Muscle layer of colon (tissue), 2 donors: ENCODE results near the gene ENOSF1.

Source experiments
- H3K27ac ChIP-seq: one replicate; pipeline ENCODE4 v1.7.0; 2013; ENCODE audit warnings: low read depth, mild to moderate bottlenecking, low read length, moderate library complexity
- H3K27me3 ChIP-seq, 2 donors: one replicate each; pipeline ENCODE4 v1.7.0; 2013; ENCODE audit warnings: low read length in 2 of 2, mild to moderate bottlenecking in 2 of 2; ENCODE audit not compliant: insufficient read depth in 2 of 2, control insufficient read depth in 1 of 2
- H3K36me3 ChIP-seq: one replicate; pipeline ENCODE4 v1.7.0; 2013; ENCODE audit warnings: mild to moderate bottlenecking, low read length; ENCODE audit not compliant: insufficient read depth
- H3K4me1 ChIP-seq: one replicate; pipeline ENCODE4 v1.7.0; 2013; ENCODE audit warnings: mild to moderate bottlenecking, low read length; ENCODE audit not compliant: insufficient read depth
- H3K4me3 ChIP-seq, 2 donors: one replicate each; pipeline ENCODE4 v1.7.0; 2013; ENCODE audit warnings: low read length in 2 of 2, low read depth in 1 of 2, mild to moderate bottlenecking in 1 of 2, moderate library complexity in 1 of 2
- H3K9ac ChIP-seq: one replicate; pipeline ENCODE4 v1.7.0; 2013; ENCODE audit warnings: low read length
- H3K9me3 ChIP-seq: one replicate; pipeline ENCODE4 v1.7.0; 2013; ENCODE audit warnings: mild to moderate bottlenecking, low read length
- donor health status: abdominal sarcoma.
- donor health status: Adenocarcinoma of cecum.

Gene ENOSF1

DNA sequence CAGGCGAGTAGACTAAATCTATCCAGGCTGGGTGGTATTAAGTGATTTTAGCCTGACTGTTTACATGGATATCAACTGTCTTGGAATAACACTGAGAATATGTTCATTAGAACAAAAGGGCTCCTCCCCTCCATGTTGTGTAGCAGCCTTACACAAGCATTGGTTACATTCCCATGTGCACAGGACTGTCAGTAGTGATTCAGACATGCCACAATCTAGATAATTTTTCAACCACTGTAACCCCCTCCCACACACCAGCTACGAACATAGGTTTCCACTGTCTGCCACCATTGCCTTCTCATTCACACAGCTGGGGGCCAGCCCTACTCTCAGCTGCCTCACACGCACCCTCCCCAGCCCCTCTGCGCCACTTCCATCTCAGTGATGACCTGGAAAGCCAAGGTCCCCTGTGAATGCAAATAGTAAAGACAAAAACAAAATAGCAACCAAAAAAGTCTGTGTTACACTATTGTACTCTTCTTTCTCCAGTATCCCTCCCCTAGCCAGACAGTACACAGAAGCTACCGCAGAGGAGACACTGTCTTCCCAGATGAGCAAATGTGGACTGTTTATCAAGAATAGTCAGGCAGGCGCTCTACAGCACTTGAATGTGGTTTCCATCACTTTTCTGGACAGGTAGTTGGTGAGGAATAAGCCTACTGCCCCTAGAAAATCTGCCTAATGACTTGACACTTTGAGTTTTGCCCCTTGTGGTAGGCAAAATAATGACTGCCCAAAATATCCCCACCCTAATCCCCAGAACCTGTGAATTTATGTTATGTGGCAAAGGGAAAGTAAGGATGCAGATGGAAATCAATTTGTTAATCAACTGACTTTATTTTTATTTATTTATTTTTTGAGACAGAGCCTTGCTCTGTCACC, 82.9 kb downstream of the ENOSF1 start:
- H3K4me1 ChIP-seq = no peaks in the 10 kb centered on the region
- no peak overlapping the region for H3K9ac ChIP-seq
- no peak overlapping the region for H3K4me3 ChIP-seq
- no peaks in the 10 kb centered on the region for H3K36me3 ChIP-seq
- no peaks in the 10 kb centered on the region for H3K27me3 ChIP-seq
- H3K27ac ChIP-seq = no peak overlapping the region
- no peaks in the 10 kb centered on the region for H3K9me3 ChIP-seq

DNA sequence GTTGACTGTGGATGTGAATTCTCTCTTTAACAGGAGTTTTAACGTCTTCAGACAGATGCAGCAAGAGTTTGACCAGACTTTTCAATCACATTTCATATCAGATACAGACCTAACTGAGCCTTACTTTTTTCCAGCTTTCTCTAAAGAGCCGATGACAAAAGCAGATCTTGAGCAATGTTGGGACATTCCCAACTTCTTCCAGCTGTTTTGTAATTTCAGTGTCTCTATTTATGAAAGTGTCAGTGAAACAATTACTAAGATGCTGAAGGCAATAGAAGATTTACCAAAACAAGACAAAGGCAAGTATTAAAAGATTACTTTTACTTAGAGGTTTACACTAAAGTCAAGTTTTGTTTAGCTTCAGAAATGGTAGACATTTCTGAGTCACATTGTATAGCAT, 85.2 kb downstream of the ENOSF1 start:
- no peak overlapping the region for H3K9ac ChIP-seq
- no peak overlapping the region for H3K4me3 ChIP-seq
- no peaks in the 10 kb centered on the region for H3K4me1 ChIP-seq
- H3K36me3 ChIP-seq = no peaks in the 10 kb centered on the region
- no peaks in the 10 kb centered on the region for H3K27me3 ChIP-seq
- no peak overlapping the region for H3K27ac ChIP-seq
- no peaks in the 10 kb centered on the region for H3K9me3 ChIP-seq

DNA sequence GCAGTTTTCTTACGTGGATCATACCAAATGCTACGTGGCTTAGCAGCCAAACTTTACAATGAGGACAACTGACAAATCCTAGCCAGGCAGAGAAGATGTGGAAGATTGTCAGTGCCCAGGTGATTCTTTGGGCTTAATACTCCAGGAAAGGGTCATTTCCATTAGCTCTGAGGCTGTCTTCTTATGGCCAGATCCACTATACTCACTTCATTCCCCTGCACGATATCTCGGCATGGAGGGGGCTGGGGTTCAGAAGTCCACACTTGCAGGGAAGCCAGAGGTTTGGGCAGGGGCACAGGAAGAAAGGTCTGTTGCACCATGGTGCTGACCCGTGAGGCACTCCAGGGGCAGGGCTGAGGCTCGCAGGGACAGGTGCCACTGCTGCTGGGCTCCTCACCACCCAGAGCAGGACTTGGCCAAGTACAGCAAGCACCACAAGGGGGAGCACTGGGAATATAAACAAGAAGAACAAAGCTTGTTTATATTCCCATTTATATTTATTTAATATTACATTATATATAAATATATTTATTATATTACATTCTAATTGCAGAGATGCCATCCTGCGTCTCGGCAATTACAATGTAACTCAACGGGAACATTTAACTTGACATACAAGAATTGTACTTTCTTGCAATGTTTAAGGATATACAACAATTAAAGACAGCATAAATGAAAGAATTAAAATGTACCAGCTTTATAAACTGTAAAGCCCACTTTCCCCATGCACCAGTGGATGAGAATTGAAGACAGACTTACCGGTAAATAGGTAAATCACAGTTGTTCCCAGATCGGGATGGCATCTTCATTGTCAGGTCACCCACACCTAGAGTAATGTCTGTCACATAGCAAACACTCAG, 88.4 kb downstream of the ENOSF1 start:
- Histone ChIP-seq H3K4me1 (no peaks in the 10 kb centered on the region), H3K9me3 (no peaks in the 10 kb centered on the region), H3K9ac (no peak overlapping the region), H3K27me3 (no peaks in the 10 kb centered on the region), H3K36me3 (no peaks in the 10 kb centered on the region), H3K27ac (no peak overlapping the region), H3K4me3 (no peak overlapping the region)

DNA sequence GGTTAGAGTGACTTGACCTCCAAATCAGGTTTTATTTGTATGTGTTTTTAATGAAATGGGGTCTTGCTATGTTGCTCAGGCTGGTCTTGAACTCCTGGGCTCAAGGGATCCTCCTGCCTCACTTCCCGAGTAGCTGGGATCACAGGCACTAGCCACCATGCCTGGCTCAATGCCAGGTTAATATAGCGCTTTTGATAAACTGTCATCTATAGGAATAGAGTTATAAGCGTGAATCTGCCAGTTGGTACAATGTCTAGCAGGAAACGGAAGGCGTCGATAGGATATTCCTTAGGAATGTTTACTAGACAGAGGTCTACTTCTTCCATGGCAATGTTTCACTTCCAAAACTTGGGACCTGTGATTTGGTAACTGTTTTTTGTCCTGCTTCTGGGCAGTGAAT, 90.1 kb downstream of the ENOSF1 start:
- no peak overlapping the region for H3K4me3 ChIP-seq
- no peaks in the 10 kb centered on the region for H3K27me3 ChIP-seq
- no peak overlapping the region for H3K27ac ChIP-seq
- no peaks in the 10 kb centered on the region for H3K36me3 ChIP-seq
- H3K9me3 ChIP-seq = no peaks in the 10 kb centered on the region
- no peaks in the 10 kb centered on the region for H3K4me1 ChIP-seq
- H3K9ac ChIP-seq = no peak overlapping the region

DNA sequence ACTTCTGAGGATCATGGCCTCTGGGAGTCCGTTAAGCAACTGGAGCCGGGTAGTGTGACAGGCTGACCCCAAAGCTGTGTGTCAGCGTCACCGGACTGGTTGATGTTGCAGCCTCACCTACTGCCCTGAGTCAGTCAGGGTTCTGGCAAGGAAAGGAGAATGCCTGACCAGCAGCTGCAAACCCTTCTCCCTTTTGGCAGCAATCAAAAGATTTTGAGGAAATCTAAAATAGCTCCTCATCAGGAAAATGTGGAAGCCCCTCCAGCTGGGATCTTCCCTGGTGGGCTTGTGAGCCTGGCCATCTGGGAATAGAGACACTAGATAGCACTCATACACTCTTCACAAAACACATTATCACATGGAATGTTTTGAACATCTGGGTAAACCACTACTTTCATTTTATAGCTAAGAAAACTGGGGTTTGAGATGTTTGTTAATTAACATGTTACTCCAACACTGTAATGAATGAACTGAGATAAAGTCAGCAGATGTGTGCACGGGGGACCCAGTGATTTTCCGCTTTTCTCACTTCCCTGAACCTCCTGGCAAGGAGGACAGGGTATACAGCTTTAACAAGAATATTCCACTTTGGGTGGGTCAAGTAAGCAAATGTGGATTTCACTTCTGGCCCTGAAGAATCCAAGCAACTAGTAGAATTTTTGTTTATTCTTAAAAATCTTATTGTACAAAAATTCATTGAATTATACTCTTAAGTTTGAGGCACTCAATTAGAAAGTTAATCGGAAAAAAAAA, 91.0 kb downstream of the ENOSF1 start:
- Histone ChIP-seq H3K9me3 (no peaks in the 10 kb centered on the region), H3K27me3 (no peaks in the 10 kb centered on the region), H3K36me3 (no peaks in the 10 kb centered on the region), H3K9ac (no peak overlapping the region), H3K4me3 (no peak overlapping the region), H3K4me1 (no peaks in the 10 kb centered on the region), H3K27ac (no peak overlapping the region)
